ENCODE data around the gene AP1G1.

Gene AP1G1

GRCh38 chr16:71738855-71739254 is 69.8 kb downstream of the AP1G1 start:
- Histone ChIP-seq H3K27me3 (ENCODE audit: insufficient read depth, low read depth, severe bottlenecking) (no peaks in the 10 kb centered on the region), H3K9me3 (ENCODE audit: severe bottlenecking) (no peaks in the 10 kb centered on the region), H3K36me3 (peaks cover 49% of the 10 kb centered on the region), H3K4me3 (ENCODE audit: low read depth, low read length) (no peak overlapping the region), H3K27ac (no peak overlapping the region)
- no peak for DNase-seq
- no peak for TF ChIP-seq CTCF (IDR thresholded peaks at IDR 0.05; ENCODE audit: low read depth, low read length)

- Histone ChIP-seq H3K27me3 (ENCODE audit: insufficient read depth, low read depth, severe bottlenecking) (no peaks in the 10 kb centered on the region), H3K36me3 (peaks cover 48% of the 10 kb centered on the region), H3K9me3 (ENCODE audit: severe bottlenecking) (no peaks in the 10 kb centered on the region), H3K4me3 (ENCODE audit: low read depth, low read length) (no peak overlapping the region), H3K27ac (no peak overlapping the region)
- no peak for TF ChIP-seq CTCF (IDR thresholded peaks at IDR 0.05; ENCODE audit: low read depth, low read length)
- DNase-seq = no peak
These were observed 71.1 kb downstream of the AP1G1 start for GRCh38 chr16:71737501-71737900.

GRCh38 chr16:71734511-71734910 is 74.1 kb downstream of the AP1G1 start:
- H3K27ac ChIP-seq = no peak overlapping the region
- no peak overlapping the region for H3K4me3 ChIP-seq (ENCODE audit: low read depth, low read length)
- no peaks in the 10 kb centered on the region for H3K9me3 ChIP-seq (ENCODE audit: severe bottlenecking)
- no peak for TF ChIP-seq CTCF (IDR thresholded peaks at IDR 0.05; ENCODE audit: low read depth, low read length)
- H3K36me3 ChIP-seq = peaks cover 45% of the 10 kb centered on the region
- H3K27me3 ChIP-seq (ENCODE audit: insufficient read depth, low read depth, severe bottlenecking) = no peaks in the 10 kb centered on the region
- DNase-seq = no peak

- TF ChIP-seq CTCF (IDR thresholded peaks at IDR 0.05; ENCODE audit: low read depth, low read length) = no peak
- Histone ChIP-seq H3K27me3 (ENCODE audit: insufficient read depth, low read depth, severe bottlenecking) (no peaks in the 10 kb centered on the region), H3K36me3 (peaks cover 37% of the 10 kb centered on the region), H3K4me3 (ENCODE audit: low read depth, low read length) (no peak overlapping the region), H3K27ac (no peak overlapping the region), H3K9me3 (ENCODE audit: severe bottlenecking) (no peaks in the 10 kb centered on the region)
- DNase-seq = no peak
These were observed 76.0 kb downstream of the AP1G1 start for GRCh38 chr16:71732587-71732986.

- Histone ChIP-seq H3K9me3 (ENCODE audit: severe bottlenecking) (no peaks in the 10 kb centered on the region), H3K27me3 (ENCODE audit: insufficient read depth, low read depth, severe bottlenecking) (no peaks in the 10 kb centered on the region), H3K27ac (no peak overlapping the region), H3K36me3 (peaks cover 10% of the 10 kb centered on the region), H3K4me3 (ENCODE audit: low read depth, low read length) (no peak overlapping the region)
- DNase-seq = no peak
- TF ChIP-seq CTCF (IDR thresholded peaks at IDR 0.05; ENCODE audit: low read depth, low read length) = no peak
These were observed 80.9 kb downstream of the AP1G1 start for GRCh38 chr16:71727551-71728324.

Data from WERI-Rb-1 (cell line).